D341Med (cell line): ENCODE data around the gene REN.

ENCODE experiments used
- DNase-seq: peaks from one replicate; pipeline ENCODE4 v3.0.0; 2012; ENCODE audit warnings: low spot score

Gene REN

DNA sequence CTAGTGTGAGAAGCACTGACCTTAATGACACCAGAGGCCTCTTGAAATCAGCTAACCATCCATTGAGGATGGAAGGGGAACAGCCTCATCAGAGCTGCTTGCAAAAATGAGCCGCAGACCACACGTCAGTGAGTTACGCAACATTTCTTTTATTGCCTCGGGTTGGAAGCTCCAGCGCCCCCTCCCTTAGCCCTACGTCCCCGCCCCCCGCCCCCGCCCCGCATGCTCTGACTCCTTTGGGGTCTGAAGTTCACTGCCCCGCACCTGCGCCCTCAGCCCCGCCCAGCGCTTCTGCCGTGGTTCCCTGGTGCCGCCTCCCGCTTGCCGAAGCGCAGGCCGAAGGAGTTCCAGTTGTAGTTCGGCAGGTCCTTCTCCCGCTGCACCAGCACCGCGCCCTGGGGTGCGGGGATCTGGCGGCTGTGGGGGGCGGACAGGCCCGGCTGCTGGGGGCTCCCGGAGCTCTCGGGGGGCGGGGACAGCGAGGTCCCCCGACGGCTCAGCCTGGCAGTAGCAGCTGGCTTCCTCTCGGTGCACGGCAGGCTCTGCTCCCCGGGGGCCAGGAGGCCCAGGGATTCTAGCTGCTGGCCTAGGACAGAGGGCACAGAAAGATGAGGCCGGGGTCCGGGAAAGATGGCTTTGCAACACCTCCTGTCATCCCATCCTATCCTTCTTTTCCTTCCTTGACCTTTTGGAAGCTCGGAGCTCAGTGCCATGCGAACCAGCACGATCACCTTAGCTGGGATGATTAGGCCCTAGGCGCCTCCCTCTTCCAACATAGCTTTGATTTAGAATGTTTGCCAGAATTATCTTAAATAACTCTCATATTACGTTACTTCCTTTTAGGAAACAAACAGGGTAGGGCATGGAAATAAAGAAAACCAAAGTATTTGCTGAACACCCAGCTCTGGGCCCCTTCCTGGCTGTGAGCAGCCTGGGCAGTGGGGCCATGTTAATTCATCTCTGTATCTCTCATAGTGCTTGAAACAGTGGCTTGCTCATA, 24.4 kb upstream of the REN start:
- peak; percentile 83 for DNase-seq

DNA sequence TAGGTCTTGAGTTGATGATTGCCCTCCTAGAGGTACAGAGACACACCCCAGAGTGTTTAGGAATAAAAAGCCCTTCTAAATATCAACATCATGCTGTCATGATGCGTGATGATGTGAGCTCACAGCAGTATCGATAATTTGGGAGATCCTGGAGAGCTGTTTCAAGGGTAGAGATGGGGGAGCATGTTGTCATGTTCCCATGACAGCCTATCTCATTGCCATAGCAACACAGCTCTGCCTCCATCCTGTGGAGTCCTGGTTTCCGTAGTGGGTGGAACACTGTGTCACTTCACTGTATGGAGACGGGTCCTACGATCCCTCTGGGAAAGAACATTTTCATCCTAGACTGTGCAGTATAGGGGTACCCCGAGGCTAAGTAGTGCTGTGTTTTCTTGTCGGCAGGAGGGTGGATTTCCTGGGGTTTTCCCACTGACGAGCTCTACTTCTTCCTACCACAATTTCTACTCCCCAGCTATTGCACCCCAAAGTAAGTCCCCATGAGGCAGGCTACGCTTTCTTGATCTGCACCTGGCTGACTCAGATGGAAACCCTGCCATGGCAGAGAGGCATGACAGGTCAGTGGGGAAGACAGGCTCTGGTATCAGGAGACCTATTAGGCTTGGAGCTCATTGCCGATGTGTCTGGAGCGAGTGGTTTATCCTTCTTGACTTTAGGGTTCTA, 23.0 kb upstream of the REN start:
- DNase-seq, result no peak

DNA sequence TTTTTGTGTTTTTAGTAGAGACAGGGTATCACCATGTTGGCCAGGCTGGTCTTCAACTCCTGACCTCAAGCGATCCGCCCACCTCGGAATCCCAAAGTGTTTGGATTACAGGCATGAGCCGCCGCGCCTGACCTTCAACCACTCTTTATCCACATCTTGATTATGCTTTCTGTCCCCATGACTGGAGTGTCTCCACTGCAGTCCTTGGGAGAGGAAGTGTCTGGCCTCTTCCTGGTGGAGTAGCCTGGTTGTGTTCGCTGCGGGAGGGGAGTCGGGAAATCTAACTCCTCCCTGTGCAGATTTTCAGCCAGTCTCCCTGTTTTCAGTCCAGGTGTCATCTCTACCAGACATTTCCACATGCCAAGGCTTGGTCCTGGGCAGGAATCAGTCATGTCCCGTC, 20.5 kb upstream of the REN start:
- no peak for DNase-seq

GRCh38 chr1:204181116-204181515, 15.0 kb upstream of the REN start:
- DNase-seq, result no peak

- no peak for DNase-seq
Measured at GRCh38 chr1:204180133-204180532, 14.0 kb upstream of the REN start.

GRCh38 chr1:204178487-204179281, 12.5 kb upstream of the REN start:
- no peak for DNase-seq

GRCh38 chr1:204177133-204177532, 11.0 kb upstream of the REN start:
- DNase-seq, result no peak

DNA sequence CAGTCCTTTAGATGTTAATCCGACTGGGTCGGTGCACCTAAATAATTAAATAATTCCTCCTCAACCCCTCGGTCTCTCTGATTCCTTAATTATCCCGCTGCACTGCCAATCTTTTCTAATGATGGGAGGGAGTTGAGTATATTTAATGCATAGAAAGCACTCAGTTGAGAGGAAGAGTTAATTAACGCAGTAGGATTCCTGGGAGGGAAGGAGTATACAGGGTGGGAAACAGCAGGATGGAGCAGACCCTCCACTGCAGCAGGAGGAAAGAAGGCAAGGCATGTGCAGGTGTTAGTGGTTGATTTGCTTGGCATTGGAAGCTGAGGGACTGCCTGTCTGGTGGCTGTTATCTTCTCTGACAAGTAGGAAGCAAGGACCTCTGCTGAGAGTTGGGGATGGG, 9.9 kb upstream of the REN start:
- DNase-seq, result no peak

DNA sequence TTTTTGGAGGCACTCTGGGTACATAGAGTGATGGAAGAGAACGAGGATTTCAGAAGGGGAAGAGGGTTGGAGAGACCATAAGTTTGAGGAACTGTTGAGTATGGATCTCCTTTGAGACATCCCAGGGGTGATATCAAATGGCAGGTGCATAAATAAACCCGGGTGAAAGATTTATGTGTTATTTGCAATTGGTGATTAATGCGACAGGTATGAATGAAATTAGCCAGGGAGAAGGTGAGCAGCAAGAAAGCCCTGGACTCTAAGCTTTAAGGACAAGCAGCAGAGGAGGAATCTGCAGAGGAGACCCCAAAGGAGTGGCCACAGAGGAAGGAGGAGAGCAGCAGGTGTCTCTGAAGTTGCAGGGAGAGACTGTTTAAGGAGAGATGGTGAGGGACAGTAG, 8.8 kb upstream of the REN start:
- DNase-seq, result no peak

GRCh38 chr1:204172404-204173029, 6.4 kb upstream of the REN start:
- peak; percentile 56 for DNase-seq

DNA sequence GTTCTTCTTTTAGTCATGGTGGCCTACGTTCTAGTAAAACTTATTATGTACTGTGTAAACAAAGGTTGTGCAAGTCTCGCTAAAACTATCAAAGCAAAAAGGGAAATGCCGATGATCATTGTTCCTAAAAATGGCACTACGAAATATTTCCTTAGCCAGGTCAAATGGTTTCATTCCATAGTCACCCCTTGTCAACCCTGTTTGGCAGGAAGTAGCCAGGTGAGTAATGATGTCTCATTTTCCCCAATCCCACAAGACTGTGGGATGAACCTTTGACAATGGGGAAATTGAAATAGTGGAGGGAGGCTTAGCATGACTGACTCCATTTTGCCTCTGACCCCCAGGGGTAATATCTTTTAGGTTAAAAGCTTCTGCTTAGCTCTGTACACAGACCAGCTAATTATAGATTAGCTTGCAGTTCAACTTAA, 5.6 kb upstream of the REN start:
- DNase-seq, result no peak

GRCh38 chr1:204170494-204171155, 4.5 kb upstream of the REN start:
- no peak for DNase-seq

DNA sequence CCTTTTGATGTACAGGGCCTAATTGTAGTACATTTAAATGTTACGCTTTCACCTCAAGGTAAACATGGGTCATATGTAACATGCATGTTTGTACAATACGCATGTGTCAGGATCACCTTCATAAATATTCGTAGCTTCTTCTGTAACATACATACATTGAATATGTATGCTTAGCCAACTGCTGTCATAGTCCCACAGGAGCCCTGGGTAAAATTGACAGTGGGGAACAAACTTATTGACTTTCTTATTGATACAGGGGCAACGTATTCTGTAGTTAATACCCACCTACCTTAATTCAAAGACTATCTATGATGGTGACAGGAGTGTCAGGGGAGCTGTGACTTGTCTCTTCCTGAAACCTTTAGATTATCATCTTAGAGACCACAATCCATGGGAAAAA, 3.7 kb upstream of the REN start:
- no peak for DNase-seq

DNA sequence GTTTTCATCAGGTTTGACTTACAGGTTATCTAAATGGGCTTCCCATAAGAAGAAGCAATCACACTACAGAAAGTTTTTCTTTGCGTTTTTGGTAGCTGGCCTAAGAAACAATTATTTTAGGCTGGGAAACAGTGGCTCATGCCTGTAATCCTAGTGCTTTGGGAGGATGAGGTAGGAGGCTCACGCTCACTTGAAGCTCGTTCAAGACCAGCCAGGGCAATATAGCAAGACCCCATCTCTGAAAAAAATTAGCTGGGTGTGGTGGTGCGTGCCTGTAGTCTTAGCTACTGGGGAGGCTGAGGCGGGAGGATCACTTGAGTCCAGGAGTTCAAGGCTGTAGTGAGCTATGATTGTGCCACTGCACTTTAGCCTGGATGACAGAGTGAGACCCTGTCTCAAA, 1.6 kb upstream of the REN start:
- DNase-seq, result no peak

- DNase-seq, result peak; percentile 95
Measured at GRCh38 chr1:204162494-204163074, 3.6 kb downstream of the REN start.

DNA sequence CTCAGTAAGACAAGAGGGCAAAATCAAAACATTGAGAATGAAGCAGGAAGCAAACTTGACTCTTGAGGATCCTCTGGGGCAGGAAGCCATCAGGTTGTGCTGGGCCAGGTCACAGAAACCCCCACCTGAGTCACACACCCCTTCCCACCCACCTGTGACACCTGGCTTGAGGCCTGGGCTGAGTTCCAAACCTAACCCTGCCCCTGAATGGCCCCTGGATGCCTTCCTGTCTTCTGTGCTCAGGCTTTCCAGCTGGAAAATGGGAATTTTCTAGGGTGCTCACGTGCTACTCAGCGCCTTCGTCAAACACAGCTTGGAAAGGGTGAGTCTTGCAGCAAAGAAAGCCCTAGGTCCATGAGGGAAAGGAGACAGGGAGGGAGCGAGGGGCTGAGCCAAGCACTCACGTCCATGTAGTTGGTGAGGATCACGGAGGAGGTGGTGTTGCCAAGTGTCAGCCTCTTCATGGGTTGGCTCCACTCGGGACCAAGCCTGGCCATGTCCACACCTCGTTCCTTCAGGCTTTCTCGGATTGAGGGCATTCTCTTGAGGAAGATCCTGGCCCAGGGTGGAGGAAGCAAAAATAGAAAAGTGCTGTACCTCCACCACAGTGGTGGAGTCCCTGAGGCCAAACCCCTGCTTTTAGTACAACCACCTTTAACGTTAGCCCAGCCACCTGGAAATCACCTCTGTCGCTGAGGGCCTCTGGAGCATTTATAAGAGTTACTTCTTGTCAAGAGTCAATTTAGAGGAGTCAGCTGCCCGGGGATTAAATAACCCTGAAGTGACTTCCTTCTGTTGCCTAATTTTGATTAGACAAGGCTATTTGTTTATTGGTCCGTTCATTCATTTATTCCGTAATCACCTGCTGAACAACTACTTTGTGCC, 4.3 kb downstream of the REN start:
- DNase-seq, result no peak

- DNase-seq, result no peak
Measured at GRCh38 chr1:204157962-204158361, 8.2 kb downstream of the REN start.

DNA sequence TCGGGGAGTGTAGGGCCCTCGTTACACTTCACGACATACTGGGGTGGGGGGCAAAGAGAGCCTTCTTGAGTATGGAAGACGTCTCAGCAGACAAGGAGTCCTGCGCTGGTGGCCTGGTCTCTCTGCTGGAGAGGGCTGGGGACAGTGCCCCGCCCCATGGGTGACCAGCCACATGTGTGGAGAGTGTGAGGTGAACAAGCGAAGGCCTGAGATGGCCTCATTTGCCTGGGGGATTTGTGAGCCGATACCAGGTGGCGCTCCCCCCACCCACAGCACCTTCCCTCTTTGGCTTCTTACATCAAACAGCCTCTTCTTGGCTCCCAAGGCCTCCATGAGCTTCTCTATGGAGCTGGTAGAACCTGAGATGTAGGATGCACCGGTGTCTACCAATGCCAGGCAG, 10.3 kb downstream of the REN start:
- DNase-seq, result no peak

GRCh38 chr1:204154568-204155255, 11.4 kb downstream of the REN start:
- DNase-seq, result no peak
